GM12875 (cell line): ENCODE measurements around the gene CAPZA1.
A peak's percentile ranks its signal among the peaks of the same experiment; 100 is the strongest.

Experiments
- H3K4me3 ChIP-seq: one replicate; pipeline ENCODE4 v1.5.1; 2011; ENCODE audit warnings: low read depth, low read length, control low read depth
- TF ChIP-seq, protein P1 (sequence below): IDR thresholded peaks from 2 replicates; pipeline ENCODE4 v1.5.1; 2011; ENCODE audit warnings: low read depth, mild to moderate bottlenecking, control low read depth, inconsistent platforms, low read length, moderate library complexity, borderline replicate concordance; ENCODE audit not compliant: insufficient read depth

CAPZA1 gene

DNA sequence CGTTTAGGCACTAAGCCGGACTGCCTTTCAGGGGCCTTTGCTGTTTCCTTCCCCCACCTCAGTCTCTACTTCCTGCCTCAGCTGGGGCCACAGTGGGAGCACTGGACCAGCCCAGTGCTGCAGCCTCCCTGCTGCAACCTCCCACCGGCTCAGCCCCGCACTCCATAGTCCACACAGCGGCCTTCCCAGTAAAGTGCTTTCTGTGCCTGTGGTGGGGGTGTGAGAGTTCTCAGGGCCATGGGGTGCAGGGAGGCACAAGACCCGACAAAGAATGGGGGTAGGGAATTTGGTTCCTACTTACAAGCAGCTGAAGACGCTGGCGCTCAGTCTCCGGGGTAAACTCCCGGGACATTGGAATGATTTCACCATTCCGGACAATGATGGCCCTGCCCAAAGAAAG lies 92.0 kb downstream of the CAPZA1 start:
- no peak overlapping the region for H3K4me3 ChIP-seq
- TF ChIP-seq, protein P1, sequence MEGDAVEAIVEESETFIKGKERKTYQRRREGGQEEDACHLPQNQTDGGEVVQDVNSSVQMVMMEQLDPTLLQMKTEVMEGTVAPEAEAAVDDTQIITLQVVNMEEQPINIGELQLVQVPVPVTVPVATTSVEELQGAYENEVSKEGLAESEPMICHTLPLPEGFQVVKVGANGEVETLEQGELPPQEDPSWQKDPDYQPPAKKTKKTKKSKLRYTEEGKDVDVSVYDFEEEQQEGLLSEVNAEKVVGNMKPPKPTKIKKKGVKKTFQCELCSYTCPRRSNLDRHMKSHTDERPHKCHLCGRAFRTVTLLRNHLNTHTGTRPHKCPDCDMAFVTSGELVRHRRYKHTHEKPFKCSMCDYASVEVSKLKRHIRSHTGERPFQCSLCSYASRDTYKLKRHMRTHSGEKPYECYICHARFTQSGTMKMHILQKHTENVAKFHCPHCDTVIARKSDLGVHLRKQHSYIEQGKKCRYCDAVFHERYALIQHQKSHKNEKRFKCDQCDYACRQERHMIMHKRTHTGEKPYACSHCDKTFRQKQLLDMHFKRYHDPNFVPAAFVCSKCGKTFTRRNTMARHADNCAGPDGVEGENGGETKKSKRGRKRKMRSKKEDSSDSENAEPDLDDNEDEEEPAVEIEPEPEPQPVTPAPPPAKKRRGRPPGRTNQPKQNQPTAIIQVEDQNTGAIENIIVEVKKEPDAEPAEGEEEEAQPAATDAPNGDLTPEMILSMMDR: no peak

DNA sequence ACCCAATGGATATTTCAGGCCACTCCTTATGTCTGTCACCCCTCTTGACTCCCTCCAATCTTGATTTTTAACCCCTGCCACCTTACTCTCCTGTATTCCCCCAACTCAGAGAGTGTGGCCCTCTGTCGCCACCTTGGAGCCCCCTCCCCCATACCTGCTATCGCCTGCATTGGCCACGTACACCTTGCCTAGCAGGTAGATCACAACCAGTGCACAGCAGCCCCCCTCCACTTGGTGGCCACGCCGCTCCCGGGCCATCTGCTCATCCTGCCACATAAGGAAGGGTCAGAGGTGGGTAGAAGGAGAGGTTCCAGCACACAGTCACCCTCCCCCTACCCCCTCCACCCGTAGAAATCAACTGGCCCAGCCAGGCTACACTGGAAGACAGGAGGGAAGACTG lies 92.6 kb downstream of the CAPZA1 start:
- TF ChIP-seq, protein P1: no peak
- H3K4me3 ChIP-seq: no peak overlapping the region

DNA sequence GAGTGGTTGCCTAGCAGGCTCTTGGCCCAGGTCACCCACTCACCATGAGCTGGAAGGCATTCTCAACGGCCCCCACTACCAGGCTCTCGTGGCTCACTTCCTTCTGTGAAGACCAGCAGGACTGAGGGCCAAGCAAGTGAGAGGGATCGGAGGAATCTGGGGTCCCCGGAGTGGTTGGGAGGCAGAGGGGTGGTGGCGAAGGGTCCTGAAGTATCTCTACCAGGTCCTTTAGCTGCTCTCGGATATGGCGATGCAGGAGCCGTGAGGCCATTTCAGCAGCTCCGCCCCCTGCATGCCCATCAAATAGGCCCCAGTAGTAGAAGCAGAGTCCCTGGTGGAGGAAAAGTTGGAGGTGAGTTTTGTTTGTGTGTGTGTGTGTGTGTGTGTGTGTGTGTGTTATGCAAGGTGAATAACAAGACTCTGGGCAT lies 93.1 kb downstream of the CAPZA1 start:
- TF ChIP-seq, protein P1: no peak
- no peak overlapping the region for H3K4me3 ChIP-seq

DNA sequence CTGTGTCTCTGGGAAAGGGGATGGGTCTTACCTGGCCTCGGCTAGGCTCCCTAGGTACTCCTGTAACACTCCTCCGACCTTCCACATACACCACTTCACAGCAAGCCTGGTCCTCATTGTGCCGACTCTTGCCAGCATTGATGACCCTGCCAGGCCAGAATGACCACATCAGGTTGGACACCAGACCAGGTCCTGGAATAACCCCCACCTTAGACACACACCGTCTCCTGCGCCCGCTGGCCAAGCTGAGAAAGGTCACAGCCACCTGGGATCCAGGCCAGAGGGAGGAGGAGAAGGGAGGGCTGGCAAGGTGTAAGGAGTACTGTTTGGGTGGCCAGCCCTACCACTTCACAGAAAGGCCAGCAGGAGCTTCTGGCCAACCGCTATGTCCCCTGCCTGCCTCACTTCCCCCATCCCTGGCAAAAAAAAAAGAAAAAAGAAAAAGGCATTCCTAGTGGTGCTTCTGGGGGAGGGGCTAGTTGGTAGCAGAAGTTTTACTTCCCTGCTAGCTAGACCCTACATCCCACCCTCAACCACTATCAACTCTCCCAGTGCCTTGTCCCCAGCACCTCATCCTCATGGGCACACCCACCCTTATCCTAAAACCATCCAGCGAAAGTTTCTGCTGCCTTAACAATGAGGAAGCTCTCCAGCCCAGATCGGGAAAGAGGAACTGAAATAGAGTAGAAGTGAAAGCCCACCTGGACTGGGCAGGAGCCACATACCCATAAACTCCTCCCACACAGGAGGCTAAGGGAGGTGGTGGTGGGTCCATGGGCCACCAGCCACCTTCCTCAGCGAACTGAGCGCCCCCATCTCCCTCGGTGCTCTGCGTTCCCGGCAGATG lies 94.1 kb downstream of the CAPZA1 start:
- peak overlapping the region; percentile 62 for H3K4me3 ChIP-seq
- TF ChIP-seq, protein P1: no peak

DNA sequence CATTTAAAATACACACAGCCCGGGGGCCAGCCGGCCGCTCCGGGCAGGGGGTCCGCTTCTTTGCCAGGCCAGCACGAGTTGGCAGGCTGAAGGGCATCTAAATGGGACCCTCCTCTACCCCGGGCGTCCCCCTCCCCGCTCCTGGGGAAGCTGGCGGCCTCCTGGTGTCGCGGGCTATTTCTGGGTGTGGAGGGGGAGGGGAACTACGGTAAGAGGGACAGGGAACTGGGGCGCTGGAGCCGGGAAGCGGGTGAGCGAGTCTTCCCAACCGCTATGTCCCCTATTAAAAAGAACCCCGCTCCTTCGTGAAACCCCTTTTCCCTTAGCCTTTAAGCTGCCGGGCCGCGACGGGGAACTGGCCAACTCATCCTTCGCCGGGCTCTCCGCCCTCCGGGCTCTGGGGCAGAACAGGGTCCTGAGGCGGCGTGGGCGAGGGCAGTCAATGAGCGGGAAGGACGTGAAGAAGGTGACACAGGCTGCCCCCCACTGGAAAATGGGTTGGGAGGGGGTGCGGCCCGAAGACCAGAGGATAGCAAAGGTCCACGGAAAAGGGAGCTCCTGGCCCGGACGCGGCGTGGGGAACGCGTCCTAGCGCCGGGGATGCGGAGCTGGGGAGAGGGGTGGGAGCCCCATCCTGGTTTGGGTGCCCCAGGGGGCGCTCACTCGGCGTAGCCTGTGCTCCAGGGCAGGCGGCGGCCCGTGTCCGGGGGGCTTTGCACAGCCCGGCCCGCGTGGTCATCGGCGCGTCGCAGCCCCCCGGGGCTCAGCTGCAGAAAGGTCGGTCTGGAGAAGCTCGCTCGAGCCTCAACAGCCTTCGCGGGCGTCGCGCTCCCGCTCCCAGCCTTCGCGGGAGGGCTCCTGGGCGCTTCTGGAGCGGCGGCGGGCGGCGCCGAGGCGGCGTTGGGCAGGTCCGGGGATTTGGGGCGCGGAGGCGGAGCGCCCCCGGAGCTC lies 95.0 kb downstream of the CAPZA1 start:
- TF ChIP-seq, protein P1: 0 out of 2 replicates have a peak, but pooled peaks have one; percentile 20
- H3K4me3 ChIP-seq: peak overlapping the region; percentile 62

DNA sequence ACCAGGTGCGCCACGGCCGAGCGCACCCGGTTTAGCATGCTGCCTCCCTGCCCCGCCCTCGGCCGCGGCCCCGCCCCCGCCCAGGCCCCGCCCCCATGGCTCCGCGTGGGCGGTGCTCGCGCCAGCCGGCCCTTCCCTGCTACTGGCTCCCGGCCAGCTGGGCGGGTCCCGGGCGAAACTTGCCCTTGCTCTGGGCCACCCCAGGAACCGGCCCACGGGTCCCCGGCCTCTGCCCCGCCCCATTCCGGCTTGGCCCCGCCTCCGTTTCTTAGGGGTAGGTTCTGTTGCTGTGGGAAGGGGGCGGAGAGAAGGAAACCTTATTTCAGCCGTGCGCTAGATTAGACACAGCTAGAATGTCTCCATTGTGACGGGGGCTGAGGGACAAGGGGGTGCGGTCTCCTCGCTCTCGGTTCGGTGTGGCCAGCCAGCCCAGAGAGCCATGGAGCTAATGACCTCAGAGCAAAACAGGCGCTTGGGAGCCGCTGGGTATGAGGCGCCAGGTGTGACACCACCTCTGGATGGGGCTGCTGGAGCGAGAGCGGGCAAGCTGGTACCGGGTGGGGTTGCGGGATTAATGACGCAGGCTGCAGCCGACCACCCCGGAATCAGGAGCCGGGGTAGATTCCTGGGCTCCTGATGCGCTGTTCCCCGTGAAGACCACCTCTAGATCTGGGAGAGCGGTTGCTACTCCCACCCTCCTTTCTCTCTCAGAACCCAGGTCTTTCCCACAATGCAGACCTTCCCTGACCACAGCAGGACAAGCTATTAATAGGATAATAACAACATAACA lies 95.8 kb downstream of the CAPZA1 start, which contains the start of gene PPM1J:
TSS of gene PPM1J (minus strand) at position 69 of the 790 bp plus-strand sequence. CDS start at position 38, 31 bp downstream.
- TF ChIP-seq, protein P1: no peak

More for the DNA sequence above, 95.8 kb downstream of the CAPZA1 start, which contains the start of gene PPM1J:
- peak within 1 kb of the TSS; percentile 62 for H3K4me3 ChIP-seq
